HG02571 (cell line): ENCODE results near the gene GNA14.
"Not testable (repeated sequence)": the region's sequence is repeated elsewhere in the genome, so short reads cannot be mapped to it uniquely, and the experiment has no call there.

Source experiments
- ATAC-seq: cut with Tn5 transposase; IDR thresholded peaks from one replicate; pipeline ENCODE4 v1.9.1; 2021; ENCODE audit warnings: mild to moderate bottlenecking, moderate library complexity; ENCODE audit not compliant: unreplicated experiment

GNA14 gene

DNA sequence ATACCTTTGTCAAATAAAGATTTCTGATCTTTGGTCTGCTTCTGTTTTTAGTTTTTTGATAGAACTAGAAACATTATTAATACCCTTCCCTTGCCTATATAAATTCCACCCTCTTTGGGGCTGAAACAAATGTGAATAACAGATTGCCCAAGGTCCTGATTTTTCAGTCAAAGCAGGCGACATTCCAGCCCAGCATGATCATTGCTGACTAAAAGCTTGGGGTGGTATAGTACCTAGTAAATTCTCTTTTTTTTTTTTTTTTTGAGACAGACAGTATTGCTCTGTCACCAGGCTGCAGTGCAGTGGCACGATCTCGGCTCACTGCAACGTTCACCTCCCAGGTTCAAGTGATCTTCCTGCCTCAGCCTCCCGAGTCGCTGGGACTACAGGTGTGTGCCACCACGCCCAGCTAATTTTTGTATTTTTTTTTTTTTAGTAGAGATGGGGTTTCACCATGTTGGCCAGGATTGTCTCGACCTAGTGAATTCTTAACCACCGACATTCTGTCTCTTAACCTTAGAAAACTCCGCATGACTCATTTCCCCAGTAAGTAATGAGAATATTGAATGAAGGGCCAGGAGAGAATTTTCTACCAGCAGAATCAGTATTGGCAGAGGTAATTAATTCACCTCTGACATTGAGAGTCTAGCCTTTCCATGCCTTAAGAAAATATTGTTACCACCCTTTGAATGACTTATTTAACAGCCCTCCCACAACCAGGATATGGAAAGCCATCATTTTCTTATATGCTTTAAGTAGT lies 226.4 kb downstream of the GNA14 start:
- ATAC-seq, result no peak

- ATAC-seq, result no peak
These were observed 227.5 kb downstream of the GNA14 start for GRCh38 chr9:77420641-77421040.

DNA sequence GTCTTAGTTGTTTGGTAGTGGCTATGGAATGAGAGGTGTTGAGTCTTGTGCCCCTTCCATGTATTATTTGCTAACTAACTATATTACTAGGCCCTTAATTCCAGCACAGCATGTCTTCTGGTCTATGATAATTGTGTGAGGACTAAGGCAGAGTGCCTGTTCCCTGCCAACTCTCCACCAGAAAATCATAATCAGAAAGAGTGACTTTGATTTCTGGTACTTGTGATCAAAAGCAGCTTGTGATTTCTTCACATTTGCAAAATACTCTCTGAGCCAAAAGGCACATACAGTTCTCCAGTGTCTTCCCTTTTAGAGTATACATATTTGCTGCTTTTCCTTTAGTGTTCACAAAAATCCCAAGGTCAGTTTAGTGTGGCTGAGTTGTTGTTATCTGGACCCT lies 229.9 kb downstream of the GNA14 start:
- ATAC-seq, result no peak

DNA sequence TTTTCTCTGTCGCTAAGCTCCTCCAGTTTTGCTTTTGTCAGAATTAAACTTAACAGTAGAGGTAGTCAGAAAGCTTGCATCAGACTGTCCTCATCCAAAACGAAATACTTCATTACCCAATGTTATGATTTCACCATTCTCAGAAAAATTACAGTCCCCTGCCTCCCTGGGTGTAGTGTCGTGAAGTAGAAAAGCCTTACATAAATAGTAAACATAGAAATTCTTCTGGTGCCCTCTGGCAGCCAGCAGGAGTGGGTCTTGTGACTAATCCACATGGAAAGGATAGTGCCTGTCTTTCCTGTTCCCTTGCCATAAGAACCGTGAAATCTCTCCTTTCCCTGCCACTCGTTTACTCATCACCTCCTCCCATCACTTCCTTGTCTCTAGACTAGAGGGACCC lies 230.6 kb downstream of the GNA14 start:
- no peak for ATAC-seq

GRCh38 chr9:77408521-77408920 lies 239.6 kb downstream of the GNA14 start:
- ATAC-seq, result not testable (repeated sequence)

GRCh38 chr9:77403239-77403638 lies 244.9 kb downstream of the GNA14 start:
- ATAC-seq, result no peak

- no peak for ATAC-seq
These were observed 245.8 kb downstream of the GNA14 start for GRCh38 chr9:77402286-77402685.

GRCh38 chr9:77399964-77400363 lies 248.2 kb downstream of the GNA14 start:
- no peak for ATAC-seq

- ATAC-seq, result not testable (repeated sequence)
These were observed 249.5 kb downstream of the GNA14 start for GRCh38 chr9:77398581-77398980.

- ATAC-seq, result no peak
These were observed 255.8 kb downstream of the GNA14 start for GRCh38 chr9:77392328-77392727.

GRCh38 chr9:77391834-77392233 lies 256.3 kb downstream of the GNA14 start:
- ATAC-seq, result no peak

DNA sequence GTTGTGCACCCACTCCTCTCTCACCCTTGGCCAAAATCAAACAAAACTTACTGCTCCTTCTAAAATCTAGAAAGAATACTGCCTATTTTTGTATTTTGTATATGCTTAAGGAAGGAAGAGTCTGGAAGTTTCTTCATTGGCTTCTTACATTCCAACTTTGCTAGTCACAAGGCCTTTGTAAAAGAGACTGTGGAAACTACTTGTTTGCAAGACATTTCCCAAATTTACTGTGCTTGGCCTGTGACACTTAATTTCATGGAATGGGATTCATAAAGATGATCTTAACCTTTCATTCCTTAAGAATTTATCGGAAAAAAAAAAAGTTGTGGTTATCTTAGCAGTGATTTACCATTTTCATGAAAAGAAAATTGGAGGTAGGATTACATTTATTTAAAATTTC lies 261.9 kb downstream of the GNA14 start:
- no peak for ATAC-seq

DNA sequence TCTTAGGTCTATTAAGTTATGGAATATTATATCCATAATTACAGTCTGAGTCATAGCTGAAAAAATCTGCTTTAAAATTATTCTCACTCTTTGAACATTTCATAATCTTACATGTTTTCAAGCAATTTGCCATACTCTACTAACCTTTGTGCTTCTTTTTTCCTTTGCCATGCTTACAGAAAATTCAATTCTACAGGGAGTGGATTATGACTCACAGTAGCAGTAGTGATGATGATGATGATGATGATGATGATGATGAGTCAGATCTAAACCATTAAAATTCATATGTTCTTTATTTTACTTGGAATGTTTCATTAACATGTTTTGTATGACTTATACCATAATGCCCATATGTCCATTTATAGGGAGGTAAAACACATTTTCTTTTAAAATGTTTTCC lies 263.7 kb downstream of the GNA14 start:
- ATAC-seq, result no peak

GRCh38 chr9:77375956-77376532 lies 272.1 kb downstream of the GNA14 start:
- ATAC-seq, result no peak

DNA sequence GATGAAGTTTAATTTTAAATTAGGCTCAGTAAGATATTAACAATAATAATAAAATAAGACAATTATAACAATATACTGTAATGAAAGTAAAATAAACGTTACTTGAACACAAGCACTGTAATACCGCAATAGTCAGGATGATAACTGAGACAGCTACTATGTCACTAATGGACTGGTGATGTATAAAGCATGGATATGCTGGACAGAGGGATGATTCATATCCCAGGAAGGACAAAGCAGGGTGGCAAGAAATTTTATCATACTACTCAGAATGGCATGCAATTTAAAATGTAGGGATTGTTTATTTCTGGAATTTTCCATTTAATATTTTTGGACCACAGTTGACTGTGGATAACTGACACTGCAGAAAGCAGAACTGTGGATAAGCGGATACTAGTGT lies 273.9 kb downstream of the GNA14 start:
- ATAC-seq, result no peak
